KMS-11 (cell line): ENCODE measurements around the gene SKAP1.

ENCODE experiments used
- H2AFZ ChIP-seq: fragments of 200-600 bp; sonication (generic); 2 replicates; pipeline ENCODE4 v1.6.1; 2016; ENCODE audit warnings: antibody characterized with exemption, mixed run types, low read depth
- H3K27ac ChIP-seq: fragments of 200-600 bp; sonication (generic); 2 replicates; pipeline ENCODE4 v1.6.1; 2016; ENCODE audit warnings: mild to moderate bottlenecking, mixed run types
- H3K27me3 ChIP-seq: fragments of 200-600 bp; sonication (generic); 2 replicates; pipeline ENCODE4 v1.6.1; 2017; ENCODE audit warnings: mild to moderate bottlenecking, low read depth, mixed run types, moderate library complexity; ENCODE audit not compliant: insufficient read depth
- H3K36me3 ChIP-seq: fragments of 200-600 bp; sonication (generic); 2 replicates; pipeline ENCODE4 v1.6.1; 2017; ENCODE audit warnings: mild to moderate bottlenecking, mixed run types; ENCODE audit not compliant: insufficient read depth
- H3K4me1 ChIP-seq: fragments of 200-600 bp; sonication (generic); 2 replicates; pipeline ENCODE4 v1.6.1; 2016; ENCODE audit warnings: mild to moderate bottlenecking, low read depth, mixed run types; ENCODE audit not compliant: poor library complexity, severe bottlenecking
- H3K4me2 ChIP-seq: fragments of 200-600 bp; sonication (generic); 2 replicates; pipeline ENCODE4 v1.7.0; 2016; ENCODE audit warnings: mild to moderate bottlenecking, mixed run types
- H3K4me3 ChIP-seq: fragments of 200-600 bp; sonication (generic); IDR thresholded peaks from 2 replicates; pipeline ENCODE4 v1.6.1; 2017; ENCODE audit warnings: low read depth, low read length, mixed read lengths; ENCODE audit not compliant: insufficient read depth
- H3K79me2 ChIP-seq: fragments of 200-600 bp; sonication (generic); 2 replicates; pipeline ENCODE4 v1.6.1; 2016; ENCODE audit warnings: low read depth, mixed run types; ENCODE audit not compliant: insufficient read depth
- H3K9ac ChIP-seq: fragments of 200-600 bp; sonication (generic); 2 replicates; pipeline ENCODE4 v1.6.1; 2016; ENCODE audit warnings: mild to moderate bottlenecking, mixed run types
- H4K20me1 ChIP-seq: fragments of 200-600 bp; sonication (generic); 2 replicates; pipeline ENCODE4 v1.6.1; 2016; ENCODE audit warnings: mild to moderate bottlenecking, mixed run types; ENCODE audit not compliant: insufficient read depth
- CTCF ChIP-seq: fragments of 200-600 bp; sonication (generic); conservative IDR thresholded peaks from 2 replicates; pipeline ENCODE4 v1.6.1; 2017; ENCODE audit warnings: low read depth, mild to moderate bottlenecking, antibody characterized with exemption, low read length, moderate library complexity, mixed read lengths

The SKAP1 gene

GRCh38 chr17:48175692-48176470, 254.1 kb downstream of the SKAP1 start:
- H2AFZ ChIP-seq, result no peak overlapping the region

GRCh38 chr17:48174833-48175523, 255.0 kb downstream of the SKAP1 start:
- Histone ChIP-seq H3K79me2 (no peaks in the 10 kb centered on the region), H2AFZ (no peak overlapping the region), H3K4me2 (no peak overlapping the region), H3K4me1 (peaks cover 9% of the 10 kb centered on the region), H4K20me1 (no peaks in the 10 kb centered on the region), H3K27ac (no peak overlapping the region), H3K27me3 (no peaks in the 10 kb centered on the region), H3K4me3 (no peak overlapping the region), H3K36me3 (no peaks in the 10 kb centered on the region), H3K9ac (no peak overlapping the region)
- TF ChIP-seq CTCF, result no peak

More at GRCh38 chr17:48175692-48176470, 254.1 kb downstream of the SKAP1 start:
- no peaks in the 10 kb centered on the region for H4K20me1 ChIP-seq
- H3K36me3 ChIP-seq, result no peaks in the 10 kb centered on the region
- H3K4me2 ChIP-seq, result no peak overlapping the region
- H3K4me3 ChIP-seq, result no peak overlapping the region
- H3K79me2 ChIP-seq, result no peaks in the 10 kb centered on the region
- TF ChIP-seq CTCF, result no peak
- H3K9ac ChIP-seq, result no peak overlapping the region
- H3K27ac ChIP-seq, result no peak overlapping the region
- peaks cover 12% of the 10 kb centered on the region for H3K4me1 ChIP-seq
- no peaks in the 10 kb centered on the region for H3K27me3 ChIP-seq

- Histone ChIP-seq H3K4me2 (no peak overlapping the region), H3K36me3 (no peaks in the 10 kb centered on the region), H3K27me3 (no peaks in the 10 kb centered on the region), H3K27ac (no peak overlapping the region), H3K79me2 (no peaks in the 10 kb centered on the region), H3K9ac (no peak overlapping the region), H2AFZ (no peak overlapping the region), H3K4me3 (no peak overlapping the region), H4K20me1 (no peaks in the 10 kb centered on the region), H3K4me1 (no peaks in the 10 kb centered on the region)
- no peak for TF ChIP-seq CTCF
These were observed 256.6 kb downstream of the SKAP1 start for GRCh38 chr17:48173191-48173984.

GRCh38 chr17:48169926-48170325, 260.1 kb downstream of the SKAP1 start:
- no peaks in the 10 kb centered on the region for H3K4me1 ChIP-seq
- H3K36me3 ChIP-seq, result no peaks in the 10 kb centered on the region
- H2AFZ ChIP-seq, result no peak overlapping the region
- H3K79me2 ChIP-seq, result no peaks in the 10 kb centered on the region
- H3K9ac ChIP-seq, result no peak overlapping the region
- H3K4me3 ChIP-seq, result no peak overlapping the region
- no peak overlapping the region for H3K4me2 ChIP-seq
- H3K27me3 ChIP-seq, result no peaks in the 10 kb centered on the region
- no peaks in the 10 kb centered on the region for H4K20me1 ChIP-seq
- H3K27ac ChIP-seq, result no peak overlapping the region
- TF ChIP-seq CTCF, result no peak
